Thyroid gland (tissue), 4 donors: ENCODE results near the gene RPUSD2.

Source experiments
- CTCF ChIP-seq, 6 experiments: fragments of 200-600 bp in 3 of 6; fragments of 450-650 bp in 3 of 6; sonication (generic) in 3 of 6; IDR thresholded peaks; one replicate each; pipeline ENCODE4 v1.5.1; 2016 to 2019; ENCODE audit warnings: antibody characterized with exemption in 6 of 6, mild to moderate bottlenecking in 2 of 6, inconsistent platforms in 1 of 6, moderate library complexity in 1 of 6
- POLR2A ChIP-seq, 2 donors: fragments of 450-650 bp; IDR thresholded peaks; one replicate each; pipeline ENCODE4 v1.6.1; 2017; ENCODE audit warnings: antibody characterized with exemption in 2 of 2, mild to moderate bottlenecking in 2 of 2, moderate library complexity in 1 of 2

- no peak for TF ChIP-seq CTCF (IDR thresholded peaks at IDR 0.05)
- TF ChIP-seq POLR2A (IDR thresholded peaks at IDR 0.05), result no peak
Observed at GRCh38 chr15:40528801-40529200, 40.3 kb upstream of the RPUSD2 start.
